ENCODE data around the gene SAMD9L. TPM values are rescaled to one million over a fixed set of nuclear protein-coding genes. Genes with fewer than 3 reads are reported as not detected.
A peak's percentile ranks its signal among the peaks of the same experiment; 100 is the strongest.

The SAMD9L gene
- polyA plus RNA-seq, 2 of the 4 experiments (the other 2 are of a cell fraction), result 0.44 to 1.5 TPM

- WGBS (ENCODE audit: missing lambda C conversion rate), result 71% methylated on average over 12 of the region's 12 CpGs
- POLR2A ChIA-PET, result no interaction called here
- ATAC-seq, result no peak
- TF ChIP-seq ESRRA (IDR thresholded peaks at IDR 0.05; ENCODE audit: borderline replicate concordance, low read length), result no peak
- no peak for TF ChIP-seq RFX5 (IDR thresholded peaks at IDR 0.05)
- no peak for TF ChIP-seq CBX2 (IDR thresholded peaks at IDR 0.05; ENCODE audit: borderline replicate concordance, low read depth)
- no peak for TF ChIP-seq JUNB (IDR thresholded peaks at IDR 0.05)
- no peak for TF ChIP-seq REST (IDR thresholded peaks at IDR 0.05)
- TF ChIP-seq EP300 (IDR thresholded peaks at IDR 0.05), result no peak
- TF ChIP-seq TP53 (CRISPR knock-in tag; IDR thresholded peaks at IDR 0.05), result no peak
- TF ChIP-seq FOSL2 (IDR thresholded peaks at IDR 0.05), result no peak
- no peak for TF ChIP-seq FOSL2 (CRISPR knock-in tag; IDR thresholded peaks at IDR 0.05)
- TF ChIP-seq BHLHE40 (IDR thresholded peaks at IDR 0.05; ENCODE audit: low read depth, low read length), result no peak
- TF ChIP-seq HMGXB4 (CRISPR knock-in tag; IDR thresholded peaks at IDR 0.05; ENCODE audit: borderline replicate concordance), result no peak
- TF ChIP-seq KDM5A (IDR thresholded peaks at IDR 0.05), result no peak
- TF ChIP-seq POLR2A (IDR thresholded peaks at IDR 0.05; ENCODE audit: low read length), result no peak
- TF ChIP-seq EHF (CRISPR knock-in tag; IDR thresholded peaks at IDR 0.05), result no peak
- no peak for TF ChIP-seq JUN (IDR thresholded peaks at IDR 0.05)
- TF ChIP-seq RAD21 (conservative IDR thresholded peaks at IDR 0.05 in 1 of 2, IDR thresholded peaks at IDR 0.05 in 1 of 2), result no peak
- FAIRE-seq, result no peak
- no peak overlapping the region for H3K27ac ChIP-seq
- peaks cover 26% of the 10 kb centered on the region for H3K4me1 ChIP-seq
- CTCF ChIA-PET, result interaction anchor here (1.1 kb wide), 1 partner anchor 107 kb away, joined by 4 read pairs; no protein-coding TSS in a partner anchor
- no peak for DNase-seq (ENCODE audit: low read depth in 1 of 2, low spot score in 1 of 2)
- H3K4me3 ChIP-seq, result no peak overlapping the region
- no peaks in the 10 kb centered on the region for H3K9me3 ChIP-seq
- no peak overlapping the region for H3K4me2 ChIP-seq
Measured at GRCh38 chr7:93120592-93121549, 27.3 kb downstream of the SAMD9L start.

- peak overlapping the region; percentile 70 for H3K4me2 ChIP-seq
- ATAC-seq (peak; percentile 26 to 39; a peak in 3 of 6 replicates), FAIRE-seq (no peak), DNase-seq (ENCODE audit: low read depth in 1 of 2, low spot score in 1 of 2) (peak in 1 of 2 experiments; percentile 22)
- ChIA-PET CTCF (interaction anchor here (0.6 kb wide), 1 partner anchor 69 kb away, joined by 3 read pairs; no protein-coding TSS in a partner anchor), POLR2A (no interaction called here)
- H3K4me1 ChIP-seq, result peaks cover 35% of the 10 kb centered on the region
- no peaks in the 10 kb centered on the region for H3K9me3 ChIP-seq
- H3K4me3 ChIP-seq, result no peak overlapping the region
- WGBS (ENCODE audit: missing lambda C conversion rate), result 38% methylated on average over 4 of the region's 4 CpGs
- peak overlapping the region; percentile 12 to 63; a peak in 5 of 6 replicates for H3K27ac ChIP-seq
- TF ChIP-seq HOXB13 (CRISPR knock-in tag; IDR thresholded peaks at IDR 0.05; ENCODE audit: low read depth) (no peak), TP53 (CRISPR knock-in tag; IDR thresholded peaks at IDR 0.05) (no peak), EHF (CRISPR knock-in tag; IDR thresholded peaks at IDR 0.05) (no peak), BHLHE40 (IDR thresholded peaks at IDR 0.05; ENCODE audit: low read depth, low read length) (no peak), HES2 (IDR thresholded peaks at IDR 0.05) (no peak), HOXA7 (CRISPR knock-in tag; IDR thresholded peaks at IDR 0.05) (no peak), MAX (IDR thresholded peaks at IDR 0.05) (no peak), ZSCAN20 (CRISPR knock-in tag; IDR thresholded peaks at IDR 0.05) (no peak), POLR2A (IDR thresholded peaks at IDR 0.05; ENCODE audit: low read length) (no peak), FOSB (CRISPR knock-in tag; IDR thresholded peaks at IDR 0.05) (no peak), JUN (IDR thresholded peaks at IDR 0.05) (no peak), RFX5 (IDR thresholded peaks at IDR 0.05) (no peak), FOSL2 (IDR thresholded peaks at IDR 0.05) (no peak), FOSL2 (CRISPR knock-in tag; IDR thresholded peaks at IDR 0.05) (no peak), RCOR1 (IDR thresholded peaks at IDR 0.05; ENCODE audit: low read depth, low read length) (no peak)
Measured at GRCh38 chr7:93119191-93119905, 28.8 kb downstream of the SAMD9L start.
